CD4-positive, alpha-beta T cell treated with Interleukin-21 for 1 hour (primary cell): Measurements from ENCODE around the gene TRIM3.

Experiments
- DNase-seq: peaks from one replicate; pipeline ENCODE4 v3.0.0-alpha.2; 2020

The TRIM3 gene

GRCh38 chr11:6433998-6434660, 39.6 kb downstream of the TRIM3 start:
- no peak for DNase-seq

- DNase-seq: no peak
These were observed 41.9 kb downstream of the TRIM3 start for GRCh38 chr11:6431861-6432260.

GRCh38 chr11:6427516-6427915, 46.2 kb downstream of the TRIM3 start:
- DNase-seq: no peak

- DNase-seq: no peak
These were observed 53.1 kb downstream of the TRIM3 start for GRCh38 chr11:6420677-6421076.

- peak; percentile 79 for DNase-seq
These were observed 54.6 kb downstream of the TRIM3 start, which contains the start of gene APBB1 for GRCh38 chr11:6419009-6419631. TSS of gene APBB1 (minus strand) at chr11:6419094. CDS start at chr11:6411347, 7,747 bp downstream.

GRCh38 chr11:6418557-6419008, 55.2 kb downstream of the TRIM3 start:
- no peak for DNase-seq

- DNase-seq: no peak
These were observed 55.7 kb downstream of the TRIM3 start for GRCh38 chr11:6417907-6418556.

GRCh38 chr11:6415797-6416196, 57.9 kb downstream of the TRIM3 start:
- DNase-seq: no peak

- DNase-seq: peak; percentile 19
These were observed 58.8 kb downstream of the TRIM3 start for GRCh38 chr11:6414874-6415328.

GRCh38 chr11:6413791-6414201, 59.9 kb downstream of the TRIM3 start:
- peak; percentile 67 for DNase-seq

GRCh38 chr11:6411594-6412031, 62.1 kb downstream of the TRIM3 start:
- DNase-seq: no peak

- DNase-seq: no peak
These were observed 62.9 kb downstream of the TRIM3 start for GRCh38 chr11:6410695-6411430.

- no peak for DNase-seq
These were observed 67.4 kb downstream of the TRIM3 start for GRCh38 chr11:6406370-6406769.

GRCh38 chr11:6405846-6406245, 67.9 kb downstream of the TRIM3 start:
- no peak for DNase-seq

GRCh38 chr11:6405052-6405667, 68.6 kb downstream of the TRIM3 start:
- no peak for DNase-seq

- DNase-seq: peak; percentile 25
These were observed 69.2 kb downstream of the TRIM3 start for GRCh38 chr11:6404342-6405051.

GRCh38 chr11:6403539-6403938, 70.2 kb downstream of the TRIM3 start:
- no peak for DNase-seq

- peak; percentile 86 for DNase-seq
These were observed 71.2 kb downstream of the TRIM3 start for GRCh38 chr11:6402561-6402981.

- peak; percentile 24 for DNase-seq
These were observed 71.7 kb downstream of the TRIM3 start for GRCh38 chr11:6402061-6402470.

GRCh38 chr11:6401464-6401863, 72.3 kb downstream of the TRIM3 start:
- no peak for DNase-seq

GRCh38 chr11:6400431-6401345, 73.1 kb downstream of the TRIM3 start:
- DNase-seq: no peak
